K562 (cell line): ENCODE measurements around the gene PLCB3.

Source experiments
- ELF4 ChIP-seq: fragments of 450-650 bp; formaldehyde crosslinking; IDR thresholded peaks from 2 replicates; pipeline ENCODE4 v1.4.0; 2022; ENCODE audit warnings: missing genetic modification characterization
- KAT7 ChIP-seq: sonication (generic); formaldehyde crosslinking; IDR thresholded peaks from 2 replicates; pipeline ENCODE4 v1.8.0; 2022; ENCODE audit warnings: missing genetic modification reagents, mild to moderate bottlenecking, borderline replicate concordance
- POLR2A ChIP-seq: fragments of 450-650 bp; conservative IDR thresholded peaks from 2 replicates; pipeline ENCODE4 v1.6.1; 2016
- STAT5B ChIP-seq: fragments of 250-450 bp; sonication (Bioruptor Pico); IDR thresholded peaks from 2 replicates; pipeline ENCODE4 v1.8.0; 2021; ENCODE audit warnings: mild to moderate bottlenecking, inconsistent platforms
- TCF7 ChIP-seq: sonication (generic); IDR thresholded peaks from 2 replicates; pipeline ENCODE4 v1.6.1; 2016; ENCODE audit warnings: antibody characterized with exemption, borderline replicate concordance
- ZNF583 ChIP-seq: fragments of 250-450 bp; sonication (Bioruptor Pico); IDR thresholded peaks from 2 replicates; pipeline ENCODE4 v1.4.0; 2020
- TF ChIP-seq, protein P1 (sequence below): sonication (generic); formaldehyde crosslinking; IDR thresholded peaks from 2 replicates; pipeline ENCODE4 v1.8.0; 2022; ENCODE audit warnings: mild to moderate bottlenecking, low read depth, missing genetic modification reagents

DNA sequence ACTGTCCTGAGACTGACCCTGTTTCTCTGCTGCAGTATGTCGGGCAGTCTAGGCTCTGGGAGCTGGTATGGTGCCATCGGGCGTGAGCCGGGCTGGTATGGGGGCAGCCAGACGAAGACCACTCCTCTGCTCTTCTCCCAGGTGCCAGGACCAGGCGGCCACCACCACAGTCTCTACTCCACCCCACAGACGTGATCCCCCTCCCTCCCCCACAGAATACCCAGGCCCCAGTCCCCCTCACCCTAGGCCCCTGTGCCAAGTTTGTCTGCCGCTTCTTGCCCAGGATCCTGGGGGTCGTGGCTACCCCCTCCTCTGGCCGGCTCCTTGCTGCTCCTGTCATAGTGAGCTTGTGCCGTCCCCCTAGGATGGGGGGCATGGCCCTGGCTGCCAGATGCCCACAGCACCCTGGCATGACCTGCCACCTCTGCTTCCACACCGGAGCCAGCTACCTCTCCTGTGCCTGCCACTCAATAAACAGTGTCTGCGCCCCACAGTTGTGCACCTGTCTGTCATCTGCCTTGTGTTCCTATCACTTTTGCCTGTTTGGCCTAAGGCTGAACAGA lies 37.8 kb downstream of the PLCB3 start:
- TF ChIP-seq ZNF583 (CRISPR knock-in tag) = no peak
- TF ChIP-seq POLR2A = no peak
- TF ChIP-seq, protein P1, sequence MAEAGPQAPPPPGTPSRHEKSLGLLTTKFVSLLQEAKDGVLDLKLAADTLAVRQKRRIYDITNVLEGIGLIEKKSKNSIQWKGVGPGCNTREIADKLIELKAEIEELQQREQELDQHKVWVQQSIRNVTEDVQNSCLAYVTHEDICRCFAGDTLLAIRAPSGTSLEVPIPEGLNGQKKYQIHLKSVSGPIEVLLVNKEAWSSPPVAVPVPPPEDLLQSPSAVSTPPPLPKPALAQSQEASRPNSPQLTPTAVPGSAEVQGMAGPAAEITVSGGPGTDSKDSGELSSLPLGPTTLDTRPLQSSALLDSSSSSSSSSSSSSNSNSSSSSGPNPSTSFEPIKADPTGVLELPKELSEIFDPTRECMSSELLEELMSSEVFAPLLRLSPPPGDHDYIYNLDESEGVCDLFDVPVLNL (CRISPR knock-in tag) = no peak
- TF ChIP-seq ELF4 = no peak
- no peak for TF ChIP-seq STAT5B (CRISPR knock-in tag)
- TF ChIP-seq KAT7 = no peak
- no peak for TF ChIP-seq TCF7
